Activated CD8-positive, alpha-beta memory T cell treated with anti-CD3 and anti-CD28 coated beads, Interleukin-2, amount 50 U/mL, for 1 hour (primary cell): Measurements from ENCODE around the gene LSM5.

Experiments
- DNase-seq: peaks from one replicate; pipeline ENCODE4 v3.0.0-alpha.2; 2020; ENCODE audit errors: extremely low read depth

LSM5 gene

GRCh38 chr7:32490127-32490796, at the start of gene LSM5:
TSS of gene LSM5 (minus strand) at chr7:32490380. CDS start at chr7:32490365, 15 bp downstream.
- peak; percentile 77 for DNase-seq

DNA sequence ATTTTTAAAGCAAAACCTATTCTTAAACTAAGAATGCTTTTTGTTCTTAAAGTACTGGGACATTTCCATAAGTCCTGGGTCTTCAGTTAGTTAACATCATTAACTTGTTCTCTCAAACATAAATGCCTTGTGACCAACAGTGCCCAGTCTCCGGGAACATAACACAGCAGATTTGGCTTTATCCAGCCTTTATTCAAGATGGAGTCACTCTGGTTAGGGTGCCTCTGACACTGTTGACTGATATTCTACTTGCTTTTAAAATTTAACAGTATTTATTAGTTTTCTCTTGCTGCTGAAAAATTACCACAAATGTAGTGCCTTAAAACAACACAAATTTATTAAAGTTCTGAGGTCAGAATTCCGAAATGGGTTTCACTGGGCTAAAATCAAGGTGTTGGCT, 49.2 kb upstream of the LSM5 start:
- no peak for DNase-seq

DNA sequence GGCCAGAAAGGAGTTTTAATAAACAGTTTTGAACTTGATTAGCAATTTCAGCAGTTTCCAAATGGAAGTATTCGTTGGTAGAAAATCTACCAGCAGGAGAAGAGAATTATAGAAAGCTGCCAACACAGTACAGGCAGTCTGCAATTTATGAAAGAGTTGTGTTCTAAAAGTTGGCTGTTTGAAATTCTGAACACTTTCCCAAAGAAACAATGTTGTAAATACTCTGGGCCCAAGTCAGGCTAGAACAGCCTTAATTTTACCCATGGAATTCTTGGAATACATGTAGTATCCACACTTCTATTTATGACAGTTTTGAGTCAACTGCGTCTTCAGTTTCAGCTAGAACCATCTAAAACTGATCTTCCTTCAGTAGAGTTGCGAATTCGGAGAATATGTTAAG, 47.6 kb upstream of the LSM5 start:
- DNase-seq: no peak

- DNase-seq: no peak
These were observed 46.4 kb upstream of the LSM5 start for GRCh38 chr7:32536585-32536984.

DNA sequence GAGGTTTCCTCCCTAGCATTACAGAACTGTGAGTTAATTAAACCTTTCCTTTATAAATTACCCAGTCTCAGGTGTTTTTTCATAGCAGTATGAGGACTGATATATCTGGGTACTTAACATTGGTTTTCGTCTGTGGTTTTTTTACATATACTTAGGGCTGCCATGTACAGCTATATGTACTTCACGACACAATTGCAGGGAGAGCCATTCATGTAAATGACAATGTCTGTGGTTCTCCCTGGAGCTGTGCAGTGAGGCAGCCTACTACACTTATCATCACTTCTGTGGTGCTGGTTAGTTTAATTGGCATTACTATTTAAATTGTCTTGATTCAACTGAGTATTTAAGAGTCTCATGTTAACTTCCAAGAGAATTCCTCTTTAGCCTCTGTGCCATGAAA, 45.8 kb upstream of the LSM5 start:
- no peak for DNase-seq

- no peak for DNase-seq
These were observed 45.1 kb upstream of the LSM5 start for GRCh38 chr7:32535162-32535702.

DNA sequence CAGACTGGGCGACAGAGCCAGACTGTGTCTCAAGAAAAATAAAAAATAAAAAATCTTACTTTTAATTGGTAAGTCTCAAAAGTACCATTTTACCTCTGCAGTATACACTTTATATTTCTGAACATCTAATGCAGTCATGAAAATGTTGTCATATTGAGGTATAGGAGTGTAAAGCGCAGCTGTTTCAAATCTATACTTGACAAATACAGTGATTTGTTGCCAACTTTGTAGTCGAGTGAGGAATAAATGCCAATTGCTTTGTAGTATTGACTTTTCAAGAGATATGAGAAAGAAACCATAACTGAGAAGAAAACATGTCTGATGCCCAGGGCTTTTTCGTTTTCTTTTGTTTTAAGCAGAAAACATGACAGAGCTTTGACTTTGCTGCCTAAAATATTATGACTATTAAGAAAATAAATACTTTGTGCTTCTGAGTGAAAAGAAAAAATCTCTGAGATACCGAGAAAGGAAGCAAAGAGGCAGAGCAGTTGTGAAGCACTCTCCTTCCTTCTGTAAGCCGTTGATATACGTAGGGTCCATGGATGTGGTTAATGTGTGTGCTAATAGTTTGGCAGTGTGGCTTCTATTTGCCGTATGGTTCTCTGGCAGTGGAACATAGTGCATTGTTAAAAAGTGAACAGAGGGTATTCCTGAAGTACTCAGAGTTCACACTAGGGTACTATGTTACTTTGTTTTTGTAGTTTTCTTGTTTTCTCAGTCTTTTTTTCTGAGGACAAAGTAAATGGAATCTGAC, 43.3 kb upstream of the LSM5 start:
- DNase-seq: no peak

DNA sequence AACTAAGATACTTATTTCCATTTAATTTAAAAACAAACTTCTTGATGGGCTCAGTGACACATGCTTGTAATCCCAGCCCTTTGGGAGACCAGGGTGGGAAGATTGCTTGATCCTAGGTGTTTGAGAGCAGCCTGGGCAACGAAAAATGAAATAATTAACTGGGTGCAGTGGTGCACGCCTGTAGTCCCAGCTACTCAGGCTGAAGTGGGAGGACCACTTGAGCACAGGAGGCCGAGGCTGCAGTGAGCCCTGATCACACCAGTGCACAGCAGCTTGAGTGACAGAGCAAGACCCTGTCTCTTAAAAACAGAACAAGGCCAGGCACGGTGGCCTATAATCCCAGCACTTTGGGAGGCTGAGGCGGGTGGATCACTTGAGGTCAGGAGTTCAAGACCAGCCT, 42.5 kb upstream of the LSM5 start:
- no peak for DNase-seq

- no peak for DNase-seq
These were observed 41.9 kb upstream of the LSM5 start for GRCh38 chr7:32532086-32532485.

DNA sequence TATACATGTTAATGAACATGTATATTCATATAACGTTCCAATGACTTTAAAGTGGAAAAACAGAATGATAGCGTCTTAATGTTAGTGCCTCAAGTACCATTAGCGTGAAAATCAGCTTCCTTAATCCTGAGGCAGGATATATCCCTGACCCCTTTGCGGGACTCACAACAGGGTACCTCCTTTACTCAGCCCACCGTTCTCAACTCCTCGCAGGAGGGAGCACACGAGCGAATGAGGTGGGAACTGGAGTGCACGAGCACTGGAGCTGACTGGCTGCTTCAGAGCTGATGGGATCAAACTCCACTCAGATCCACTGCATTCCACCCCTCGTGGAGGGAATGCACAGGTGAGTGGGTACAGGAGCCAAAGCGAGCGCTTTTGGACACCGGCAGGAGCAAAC, 41.2 kb upstream of the LSM5 start:
- no peak for DNase-seq

- DNase-seq: no peak
These were observed 35.7 kb upstream of the LSM5 start for GRCh38 chr7:32525839-32526238.

GRCh38 chr7:32524631-32525030, 34.5 kb upstream of the LSM5 start:
- DNase-seq: no peak

GRCh38 chr7:32522746-32523530, 32.8 kb upstream of the LSM5 start:
- no peak for DNase-seq

- DNase-seq: no peak
These were observed 29.6 kb upstream of the LSM5 start for GRCh38 chr7:32519763-32520162.

DNA sequence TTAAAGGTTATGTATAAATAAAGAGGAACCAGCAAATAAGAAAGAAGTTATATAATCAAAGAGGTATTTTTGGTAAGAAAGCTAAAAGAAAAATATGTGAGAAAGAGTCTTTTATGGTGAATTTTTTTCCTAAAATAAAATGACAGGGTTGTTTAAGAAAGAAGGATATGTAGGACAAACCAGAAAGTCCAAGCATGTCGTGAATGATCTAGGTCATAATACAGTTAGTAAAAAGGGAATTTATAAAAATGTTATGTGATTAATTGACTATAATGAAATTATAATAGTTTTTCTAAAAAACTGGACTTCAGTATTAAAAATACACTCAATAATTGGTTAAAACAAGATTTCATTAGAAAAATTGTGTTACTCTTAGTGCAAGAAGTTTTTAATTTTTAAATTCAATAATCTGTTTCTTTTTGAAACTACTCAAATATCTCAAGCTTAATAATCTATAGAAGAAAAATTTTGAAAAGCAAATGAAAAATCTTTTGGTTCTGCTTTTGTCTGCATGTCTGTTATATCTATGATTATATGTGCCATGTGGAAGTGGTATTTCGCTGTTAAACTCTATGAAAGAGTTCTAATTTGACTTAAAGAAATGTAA, 28.5 kb upstream of the LSM5 start:
- no peak for DNase-seq

GRCh38 chr7:32516551-32517100, 26.4 kb upstream of the LSM5 start:
- DNase-seq: no peak

- DNase-seq: no peak
These were observed 25.8 kb upstream of the LSM5 start for GRCh38 chr7:32515890-32516550.

GRCh38 chr7:32513210-32513609, 23.0 kb upstream of the LSM5 start:
- DNase-seq: no peak

DNA sequence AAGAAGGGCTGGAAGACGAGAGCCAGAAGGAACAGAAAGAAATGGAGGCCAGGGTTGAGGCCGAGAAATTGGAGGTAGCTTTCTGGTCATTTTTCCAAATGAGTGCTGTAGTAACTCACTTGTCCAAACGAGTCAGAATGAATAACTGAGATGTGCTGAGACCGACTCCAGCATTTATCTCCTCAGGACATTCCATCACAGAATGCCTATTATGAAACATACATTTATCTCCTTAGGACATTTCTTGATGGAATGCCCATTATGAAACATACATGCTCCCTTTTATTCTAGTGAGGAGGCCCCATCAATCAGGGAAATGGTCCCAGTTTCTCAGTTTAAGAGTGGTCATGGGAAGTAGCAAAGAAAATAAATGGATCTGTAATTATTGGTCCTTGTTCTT, 21.6 kb upstream of the LSM5 start:
- DNase-seq: no peak

DNA sequence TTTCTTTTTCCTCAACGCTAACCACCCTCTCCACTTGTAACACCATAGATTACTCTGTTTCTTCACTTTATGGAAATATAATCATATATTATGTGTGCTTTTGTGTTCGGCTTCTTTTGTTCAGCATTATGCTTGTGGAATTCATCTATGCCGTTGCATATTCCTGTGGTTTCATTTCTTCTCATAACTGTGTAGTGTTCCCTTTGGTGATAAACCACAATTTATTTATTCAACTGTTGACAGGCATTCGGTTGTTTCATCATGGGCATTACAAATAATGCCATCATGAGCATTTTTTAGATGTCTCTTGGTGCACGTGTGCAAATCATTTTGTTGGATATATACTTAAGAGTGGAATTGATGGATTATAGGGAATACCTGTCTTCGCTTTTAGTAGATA, 17.2 kb upstream of the LSM5 start:
- DNase-seq: no peak
